GM21381 (cell line): ENCODE data around the gene HOXB5.

Experiments used
- ATAC-seq: cut with Tn5 transposase; IDR thresholded peaks from one replicate; pipeline ENCODE4 v1.9.1; 2021; ENCODE audit warnings: mild to moderate bottlenecking, moderate library complexity; ENCODE audit not compliant: unreplicated experiment

The HOXB5 gene

DNA sequence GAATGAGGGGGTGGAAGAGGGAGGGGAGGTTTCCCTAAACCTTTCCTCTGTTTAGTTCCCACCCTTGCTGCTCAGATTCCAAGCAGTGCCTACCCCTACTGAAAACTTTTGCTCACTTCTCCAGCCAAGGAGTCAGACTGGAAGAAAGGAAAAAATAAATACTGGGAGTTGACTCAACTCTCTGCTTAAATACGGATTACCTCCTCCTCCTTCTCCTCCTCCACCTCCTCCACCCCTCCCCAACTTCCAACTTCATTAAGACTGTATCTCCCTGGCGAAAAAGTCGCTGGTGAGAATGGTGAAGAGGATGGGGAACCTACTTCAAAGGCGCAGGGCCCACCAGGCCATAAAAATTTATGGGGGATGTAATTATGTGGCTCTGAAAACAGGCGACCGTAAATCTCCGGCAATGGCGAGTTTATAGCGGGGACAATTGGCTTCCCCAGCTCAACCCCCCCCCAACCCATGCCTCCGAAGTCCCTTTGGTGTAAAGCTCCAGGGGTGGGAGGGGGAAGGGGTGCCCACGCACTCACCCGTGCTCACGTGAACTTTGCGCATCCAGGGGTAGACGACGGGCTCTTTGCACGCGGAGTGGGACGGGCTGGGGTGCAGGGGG is 16.1 kb downstream of the HOXB5 start:
- no peak for ATAC-seq

DNA sequence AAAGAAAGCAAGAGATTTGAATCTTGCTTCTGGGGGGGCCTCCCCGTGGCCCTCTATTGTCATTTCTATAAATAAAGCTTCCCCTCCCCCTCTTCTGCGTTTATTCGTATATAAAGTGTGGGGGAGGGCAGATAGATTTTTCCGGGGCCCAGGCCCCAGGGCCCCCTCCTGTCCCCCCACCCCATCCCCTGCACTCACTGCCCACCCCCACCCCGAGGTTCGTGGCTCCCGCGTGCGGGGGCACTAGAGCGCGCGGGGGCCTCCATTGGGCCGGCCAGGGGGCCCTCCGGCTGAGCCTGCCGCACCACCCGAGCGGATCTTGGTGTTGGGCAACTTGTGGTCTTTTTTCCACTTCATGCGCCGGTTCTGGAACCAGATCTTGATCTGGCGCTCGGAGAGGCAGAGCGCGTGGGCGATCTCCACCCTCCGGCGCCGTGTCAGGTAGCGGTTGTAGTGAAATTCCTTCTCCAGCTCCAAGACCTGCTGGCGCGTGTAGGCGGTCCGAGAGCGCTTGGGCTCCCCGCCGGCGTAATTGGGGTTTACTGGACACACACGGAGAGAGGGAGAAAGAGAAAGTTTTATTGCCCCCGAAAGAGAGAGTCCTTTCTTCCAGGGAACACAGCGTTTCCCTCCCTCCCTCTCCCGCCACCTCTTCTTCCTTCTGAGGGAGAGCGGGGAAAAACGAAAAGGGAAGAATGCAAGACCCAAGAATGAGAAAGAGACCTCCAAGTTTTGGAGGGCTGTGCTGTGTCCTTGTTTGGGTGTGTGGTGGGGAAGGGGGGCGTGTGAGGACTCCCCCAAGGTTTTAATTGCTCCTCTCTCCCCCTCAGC is 16.9 kb downstream of the HOXB5 start:
- no peak for ATAC-seq

DNA sequence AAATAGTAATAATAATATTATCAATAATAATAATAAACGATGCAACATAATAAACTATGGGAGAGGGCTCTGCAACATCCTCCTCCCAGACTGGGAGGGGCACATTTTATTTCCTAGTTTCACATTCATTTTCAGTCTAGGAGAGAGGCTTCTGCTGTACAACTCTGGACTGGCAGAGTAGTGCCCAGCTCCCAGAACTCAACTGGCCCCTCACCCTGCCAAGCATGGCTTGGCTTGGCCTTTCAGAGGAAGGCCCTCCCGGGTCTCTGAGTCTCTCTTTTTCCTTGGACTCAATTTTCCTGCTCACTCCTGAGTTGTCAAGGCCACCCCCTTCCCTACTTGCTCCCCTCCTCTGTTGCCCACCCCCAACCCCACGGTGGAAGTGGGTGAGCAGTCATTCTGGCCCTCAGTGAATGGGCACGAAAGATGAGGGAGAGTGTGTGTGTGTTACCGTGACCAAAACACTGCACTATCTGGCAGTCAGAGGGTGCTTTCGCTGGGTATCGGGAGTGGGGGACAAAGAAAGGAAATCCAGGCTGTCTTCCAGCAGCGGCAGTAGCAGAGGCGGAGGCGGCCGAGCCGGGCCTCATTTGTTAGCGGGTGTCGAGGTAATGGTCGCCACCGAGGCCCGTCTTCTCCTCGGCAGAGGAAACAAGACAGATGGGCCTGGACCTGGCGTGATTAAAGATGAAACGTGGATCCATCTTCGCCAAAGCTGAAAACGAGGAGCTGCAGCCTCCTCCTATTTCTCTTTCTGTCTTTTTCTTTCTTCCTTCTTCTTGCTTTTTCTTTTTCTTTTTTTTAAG is 17.7 kb downstream of the HOXB5 start:
- ATAC-seq, result no peak

DNA sequence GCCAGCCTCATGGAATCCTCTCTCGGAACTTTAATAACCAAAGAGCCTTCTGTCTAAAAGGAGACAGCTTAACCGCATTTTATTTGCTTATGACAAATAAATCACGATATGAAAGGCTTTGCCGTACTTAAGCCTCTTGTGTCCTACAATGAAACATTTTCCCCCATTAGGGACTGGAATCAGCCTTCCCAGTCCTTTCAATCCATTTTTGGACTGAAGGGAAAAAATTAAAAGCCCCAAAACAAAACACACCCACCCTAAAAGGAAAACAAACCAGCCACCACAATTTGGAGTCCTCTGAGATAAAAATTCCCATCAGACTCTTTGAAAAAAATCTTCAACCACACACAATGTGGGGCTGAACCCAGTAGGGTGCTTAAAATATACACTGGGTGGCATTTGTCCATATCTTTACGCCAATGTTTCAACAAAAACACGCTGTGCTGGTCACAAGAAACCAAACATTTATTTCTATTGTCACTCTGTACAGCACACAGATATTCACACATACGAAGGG is 18.5 kb downstream of the HOXB5 start:
- ATAC-seq, result no peak

DNA sequence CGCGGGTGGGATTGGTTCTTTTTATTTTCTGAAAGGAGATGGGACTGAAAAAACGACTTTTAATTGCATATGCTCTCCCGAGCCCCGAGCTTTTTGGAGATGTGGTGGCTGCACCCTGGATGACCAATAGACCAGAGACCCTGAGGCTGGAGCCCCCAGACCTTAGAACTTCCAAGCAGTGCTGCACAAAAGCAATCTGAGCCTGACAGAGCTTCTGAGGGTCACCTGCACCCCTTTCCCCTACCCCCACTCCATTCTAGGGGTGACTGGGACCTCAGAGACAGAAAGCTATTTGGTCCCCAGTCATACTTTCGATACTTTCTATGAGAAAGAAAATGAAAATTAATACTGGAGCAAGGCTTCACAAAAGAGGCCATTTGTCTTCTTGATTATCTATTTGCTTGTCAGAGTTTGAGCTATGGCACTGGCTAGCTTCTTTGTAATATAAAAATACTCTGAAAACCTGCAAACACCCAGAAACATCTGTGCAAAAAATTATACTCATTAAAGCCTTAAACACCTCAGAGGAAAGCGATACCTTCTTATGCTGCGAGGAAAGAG is 19.0 kb downstream of the HOXB5 start:
- no peak for ATAC-seq

DNA sequence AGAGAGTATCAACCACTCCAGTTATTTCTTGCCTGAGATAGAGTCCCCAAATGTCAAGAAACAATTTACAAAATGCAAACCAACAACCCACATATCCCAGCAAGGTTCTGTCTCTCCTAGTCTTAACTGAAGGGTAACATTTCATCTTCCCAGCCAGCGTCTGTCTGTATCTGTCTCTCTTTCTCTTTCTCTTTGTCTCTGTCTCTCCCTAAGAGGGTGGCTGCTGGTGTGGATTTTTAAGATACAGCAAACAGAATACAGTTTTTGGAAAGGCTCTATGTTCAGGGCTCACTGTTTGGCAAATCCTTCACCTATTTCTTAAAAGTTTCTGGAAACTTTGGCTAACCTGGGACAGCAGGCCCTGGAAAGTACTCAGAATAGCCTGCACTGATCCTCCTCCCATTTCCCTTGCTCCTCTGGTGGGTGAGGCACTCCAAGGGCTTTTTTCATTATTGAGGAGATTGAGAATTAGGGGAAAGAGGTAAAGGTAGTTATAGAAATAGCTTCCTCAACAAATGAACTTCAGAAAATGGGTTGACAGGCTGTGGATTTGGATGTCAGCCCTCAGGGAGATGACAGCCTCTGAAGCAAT is 21.7 kb downstream of the HOXB5 start:
- no peak for ATAC-seq

DNA sequence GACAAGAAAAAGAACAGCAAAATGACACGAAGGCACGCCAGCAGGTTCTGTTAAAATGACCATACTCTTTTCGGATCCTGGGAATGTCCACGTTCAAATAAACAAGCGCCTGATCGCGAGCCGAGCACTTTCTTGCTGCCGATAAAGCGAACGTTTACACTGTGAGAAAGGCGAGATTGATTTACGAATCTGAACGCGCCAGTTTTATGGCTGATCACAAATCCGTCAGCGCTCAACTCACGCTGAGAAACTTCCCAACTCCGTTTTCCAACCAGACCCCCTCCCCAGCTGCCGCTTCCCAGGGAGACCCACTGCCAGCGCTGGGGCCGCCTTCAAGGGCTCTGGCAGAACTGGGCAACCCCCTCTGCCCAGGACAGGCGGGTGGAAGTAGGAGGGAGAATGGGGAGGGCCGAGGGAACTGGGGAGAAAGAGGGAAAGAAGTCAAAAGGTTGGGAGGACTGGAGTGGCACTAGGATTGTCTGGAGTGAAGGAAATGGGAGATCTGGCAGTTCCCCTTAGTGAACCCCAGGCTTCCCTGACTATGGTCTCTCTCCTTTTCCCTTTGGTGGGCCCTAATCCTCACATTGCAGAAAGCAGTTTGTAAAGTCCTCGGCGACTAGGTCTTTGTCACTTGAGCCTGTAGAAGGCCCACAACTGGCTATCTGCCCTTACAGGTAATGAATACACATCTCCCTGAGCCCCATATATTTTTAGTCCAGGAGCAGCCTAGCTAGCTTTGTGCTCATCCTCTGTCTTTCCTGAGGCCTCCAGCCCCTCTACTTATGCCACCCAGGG is 22.4 kb downstream of the HOXB5 start:
- ATAC-seq, result no peak

DNA sequence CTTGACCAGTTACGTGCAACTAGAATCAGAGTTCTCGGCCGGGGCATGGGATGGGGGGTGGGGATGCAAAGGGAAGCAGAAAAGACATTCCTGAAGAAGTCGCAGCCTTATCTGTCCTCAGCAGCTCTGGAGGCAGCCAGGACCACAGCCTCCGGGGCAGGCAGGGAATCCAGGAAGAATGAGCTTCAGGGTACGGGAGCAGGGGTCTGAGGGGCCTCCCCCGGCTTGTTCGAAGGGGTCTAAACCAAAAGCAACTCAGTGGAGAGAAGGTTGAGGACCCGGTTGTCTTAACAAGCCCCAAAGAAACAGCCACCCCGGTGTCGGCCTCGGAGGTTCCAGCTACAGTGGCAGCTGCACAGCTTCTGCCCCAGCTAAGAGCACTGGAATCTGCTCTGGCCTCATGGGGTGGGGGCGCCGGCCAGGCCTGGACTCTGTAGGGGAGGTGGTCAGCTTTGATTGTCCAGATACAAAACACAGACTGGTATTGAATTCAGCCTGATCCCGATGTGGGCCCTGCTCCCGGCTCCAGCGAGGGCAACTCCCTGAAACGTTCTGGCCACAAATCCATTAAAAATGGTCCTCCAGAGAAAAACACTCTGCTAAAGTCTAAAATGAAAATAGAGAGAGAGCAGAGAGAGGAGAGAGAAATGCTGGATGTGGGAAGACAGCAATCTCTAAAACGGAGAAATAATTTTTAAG is 23.1 kb downstream of the HOXB5 start:
- no peak for ATAC-seq

DNA sequence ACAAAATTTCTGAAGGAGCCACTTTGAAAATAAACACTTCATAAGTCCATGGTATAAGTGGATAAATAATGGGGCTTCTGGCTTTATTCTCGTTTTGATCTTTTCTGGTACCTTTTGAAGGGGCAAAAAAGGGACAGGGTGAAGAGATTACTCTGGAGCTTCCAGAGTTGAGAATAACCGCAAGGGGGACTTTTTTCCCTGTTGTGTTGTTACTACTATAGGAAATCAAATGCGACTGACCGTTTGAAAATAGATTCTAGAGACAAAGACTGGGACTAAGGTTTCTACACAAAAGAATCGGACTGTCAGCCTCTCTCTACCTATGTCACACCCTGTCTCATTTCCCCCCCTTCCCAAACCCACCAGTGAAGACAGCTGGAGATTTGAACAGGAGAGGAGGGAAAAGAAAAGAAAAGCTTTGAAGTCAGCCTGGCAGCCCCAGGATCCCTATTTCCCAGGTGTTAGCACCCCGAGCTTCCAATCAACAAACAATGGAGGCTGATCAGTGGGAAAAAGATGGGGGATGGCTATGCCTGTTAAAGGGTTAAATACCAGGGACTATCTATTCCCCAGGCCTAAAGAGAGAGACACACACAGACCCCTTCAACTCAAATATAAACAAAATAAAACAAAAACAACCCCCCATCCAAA is 23.8 kb downstream of the HOXB5 start:
- ATAC-seq, result no peak

DNA sequence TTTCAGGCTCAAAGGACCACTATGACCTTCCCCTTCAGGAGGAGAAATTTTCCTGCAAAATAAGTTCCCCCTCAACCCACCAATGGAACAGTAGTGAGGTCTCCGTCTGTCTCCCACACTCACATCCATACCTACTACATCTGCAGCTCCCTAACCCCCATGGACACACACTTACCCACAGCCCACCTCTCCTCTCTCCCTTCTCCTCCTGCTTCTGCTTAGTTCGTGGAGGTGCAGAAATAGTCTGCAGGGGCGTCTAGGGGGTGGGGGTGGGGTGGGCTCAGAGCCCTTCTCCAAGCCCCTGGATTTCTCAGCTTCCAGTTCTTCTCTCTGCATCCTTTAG is 24.4 kb downstream of the HOXB5 start:
- no peak for ATAC-seq

DNA sequence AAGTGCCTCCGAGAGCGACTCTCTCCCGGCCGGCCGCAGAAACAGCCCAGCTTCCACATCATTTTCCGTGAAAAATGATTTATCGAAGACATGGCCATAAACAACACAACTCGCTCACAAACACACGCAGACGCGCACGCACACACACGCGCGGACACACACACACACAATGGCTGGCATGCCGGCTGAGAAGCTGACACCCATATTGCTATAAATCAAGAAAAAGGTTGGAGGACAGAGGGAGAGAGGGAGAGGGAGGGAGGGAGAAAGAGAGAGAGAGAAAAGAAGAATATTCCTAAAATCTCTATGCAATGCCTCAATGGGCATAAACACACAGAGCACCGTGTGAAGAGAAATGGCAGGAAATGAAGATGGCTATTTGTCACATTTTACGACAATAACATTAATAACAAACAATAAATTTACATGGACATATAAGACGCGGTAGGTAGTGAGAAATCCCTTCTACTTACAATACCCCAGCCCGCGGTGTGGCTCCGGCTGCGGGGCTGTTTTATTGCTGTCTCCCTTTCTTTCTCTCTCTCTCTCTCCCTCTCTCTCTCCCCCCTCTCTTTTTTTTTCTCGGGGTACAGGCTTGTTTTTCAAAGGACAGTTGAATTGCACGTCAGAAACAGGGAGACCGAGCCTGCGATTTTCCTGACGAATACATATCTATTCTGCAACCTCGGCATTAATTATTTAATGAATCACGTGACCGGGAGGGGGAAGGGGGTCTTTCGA is 24.9 kb downstream of the HOXB5 start:
- ATAC-seq, result no peak

DNA sequence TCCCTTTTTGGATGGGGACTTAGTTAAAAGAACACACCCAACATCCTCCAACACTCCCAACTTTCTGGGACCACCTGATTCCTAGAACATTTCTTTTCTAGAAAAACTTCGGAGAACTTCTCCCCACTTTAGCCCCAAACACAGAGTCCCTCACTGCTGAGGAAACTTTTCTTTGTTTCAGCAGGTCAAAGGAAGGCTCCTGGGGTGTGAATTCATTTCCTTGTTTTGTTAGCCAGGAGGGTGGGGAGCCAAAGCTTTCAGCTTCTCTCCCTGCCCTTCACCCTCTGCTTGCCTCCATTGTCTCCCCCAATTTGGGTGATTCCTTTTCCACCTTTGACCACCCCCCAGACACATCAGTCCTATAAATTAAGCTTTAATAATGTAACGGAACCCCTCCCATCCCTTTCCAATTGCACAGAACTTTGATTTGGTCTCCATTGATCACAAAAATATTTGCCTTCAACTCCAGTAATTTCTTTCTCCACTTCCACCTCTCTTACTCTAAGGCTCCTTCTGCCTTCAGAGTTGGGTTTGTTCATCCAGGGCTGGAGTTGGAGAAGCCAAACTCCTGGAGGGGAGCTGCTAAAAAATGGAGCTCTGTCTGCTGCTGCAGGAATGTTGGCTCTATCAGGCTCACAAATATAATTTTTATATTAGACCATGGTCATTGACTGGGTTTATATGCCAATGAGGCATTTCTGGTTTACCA is 25.8 kb downstream of the HOXB5 start:
- no peak for ATAC-seq

DNA sequence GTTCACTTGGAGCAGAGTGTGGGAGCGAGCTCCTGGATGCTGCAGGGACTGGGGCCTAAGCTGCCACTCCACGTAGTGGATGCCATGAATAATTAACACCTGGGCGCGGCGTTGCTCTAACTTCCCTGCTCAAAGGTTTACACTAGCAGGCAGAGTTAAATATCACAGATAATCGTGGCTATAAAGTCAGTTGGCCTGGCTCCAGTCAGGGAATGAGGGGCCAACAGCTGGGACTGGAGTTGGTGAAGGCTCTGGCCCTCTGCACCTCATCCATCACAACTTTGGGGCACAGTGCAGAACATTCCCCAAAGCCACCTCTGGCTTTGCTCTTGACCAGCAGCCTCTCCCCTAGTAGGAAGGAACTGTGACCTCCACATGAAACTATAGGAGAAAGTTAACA is 26.4 kb downstream of the HOXB5 start:
- ATAC-seq, result no peak

DNA sequence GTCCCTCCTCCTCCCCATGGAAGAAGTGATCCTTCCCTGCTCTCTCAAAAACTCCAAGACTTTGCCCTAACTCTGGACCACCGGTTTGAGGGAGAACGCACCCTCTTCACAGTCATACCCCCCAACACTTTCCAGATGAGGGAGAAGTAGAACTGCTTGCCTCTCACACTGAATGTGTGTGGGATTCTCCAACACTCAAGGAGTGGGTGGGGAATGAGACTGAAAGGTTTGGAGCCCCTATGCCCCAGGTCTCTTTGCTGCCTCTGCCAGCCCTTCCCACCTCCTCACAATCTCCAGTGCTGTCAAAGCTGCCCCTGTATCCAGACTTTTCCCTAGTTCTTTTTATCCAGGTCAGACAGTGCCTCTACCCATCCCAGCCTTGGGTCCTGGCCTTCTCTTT is 26.9 kb downstream of the HOXB5 start:
- no peak for ATAC-seq

DNA sequence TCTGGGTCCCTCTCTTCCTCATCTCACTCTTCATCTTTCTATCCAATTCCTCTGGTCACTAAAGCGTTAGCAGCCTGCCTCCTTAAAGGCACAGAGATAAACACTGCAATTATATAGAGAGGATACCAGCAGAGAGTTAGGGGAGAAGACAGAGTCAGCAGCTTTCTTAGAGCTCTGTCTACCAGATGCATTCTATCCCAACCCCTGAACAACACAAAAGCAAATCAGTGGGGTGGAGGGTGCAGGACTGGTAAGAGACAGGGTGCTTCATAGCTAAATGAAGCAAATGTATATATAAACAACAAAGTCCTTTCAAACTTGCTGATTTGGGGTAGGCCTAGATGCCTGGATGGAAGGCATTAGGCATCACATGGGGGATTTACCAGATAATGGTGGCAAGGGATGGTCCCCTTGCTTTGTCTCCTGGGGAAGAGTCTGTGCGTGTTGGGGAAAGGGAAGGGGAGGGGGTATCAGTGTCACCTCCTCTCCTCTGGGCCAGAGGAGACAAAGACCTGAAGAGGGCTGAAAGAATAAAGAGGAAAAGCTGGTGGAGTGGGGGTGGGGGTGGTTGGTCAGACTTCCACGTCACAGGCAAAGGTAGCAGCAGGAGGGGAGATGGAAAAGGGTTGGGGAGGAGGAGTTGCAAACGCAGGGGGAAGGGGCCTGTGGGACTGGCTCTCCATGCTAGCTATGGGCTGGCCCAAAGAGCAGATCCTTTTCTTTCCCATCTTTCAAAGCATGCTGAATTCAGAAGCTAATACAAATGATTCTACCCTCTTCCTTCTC is 27.5 kb downstream of the HOXB5 start:
- ATAC-seq, result no peak

DNA sequence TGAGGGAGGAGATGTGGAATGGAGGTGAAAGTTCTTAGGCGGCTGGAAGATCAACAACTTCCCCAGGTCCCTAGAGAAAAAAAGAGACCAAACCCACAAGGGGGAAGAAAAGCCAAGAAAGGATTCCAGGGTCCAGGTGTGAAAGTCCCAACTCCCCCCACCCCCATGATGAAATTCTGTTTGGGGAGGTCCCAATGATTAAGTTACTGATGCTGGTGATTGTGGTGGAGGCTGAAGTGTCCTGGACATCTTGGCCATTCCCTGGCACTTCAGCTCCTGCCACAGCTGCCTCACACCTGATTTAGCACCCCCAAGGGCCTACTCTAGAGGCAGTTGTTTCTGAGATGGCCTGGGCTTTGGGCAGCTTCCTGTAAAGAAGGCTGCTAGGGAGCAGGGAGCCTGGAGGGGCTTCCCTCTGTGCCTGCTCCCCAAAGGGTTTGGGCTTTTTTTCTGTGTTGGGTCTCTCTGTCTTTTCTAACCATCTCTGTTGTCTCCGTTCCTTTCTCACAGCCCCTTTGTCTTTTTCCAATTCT is 28.5 kb downstream of the HOXB5 start:
- no peak for ATAC-seq
